NCI-H510A treated with DMSO at 0.1 percent for 48 hours (cell line): ENCODE measurements around the gene POU2F1.

Experiments used
- DNase-seq: peaks from one replicate; lab custom pipeline; 2025; lab: John Stamatoyannopoulos, UW

The POU2F1 gene

GRCh38 chr1:167367705-167368104 lies 147.0 kb downstream of the POU2F1 start:
- no peak for DNase-seq

GRCh38 chr1:167369175-167369574 lies 148.5 kb downstream of the POU2F1 start:
- no peak for DNase-seq

GRCh38 chr1:167369933-167370332 lies 149.2 kb downstream of the POU2F1 start:
- DNase-seq = no peak

GRCh38 chr1:167371030-167371429 lies 150.3 kb downstream of the POU2F1 start:
- DNase-seq = no peak

- DNase-seq = no peak
These were observed 152.7 kb downstream of the POU2F1 start for GRCh38 chr1:167373398-167373797.

- no peak for DNase-seq
These were observed 153.3 kb downstream of the POU2F1 start for GRCh38 chr1:167373986-167374385.

- no peak for DNase-seq
These were observed 155.3 kb downstream of the POU2F1 start for GRCh38 chr1:167375949-167376348.

GRCh38 chr1:167387251-167387910 lies 166.7 kb downstream of the POU2F1 start:
- DNase-seq = no peak

- DNase-seq = no peak
These were observed 168.3 kb downstream of the POU2F1 start for GRCh38 chr1:167388976-167389375.

- DNase-seq = no peak
These were observed 171.6 kb downstream of the POU2F1 start for GRCh38 chr1:167392200-167392696.

GRCh38 chr1:167400359-167400953 lies 179.8 kb downstream of the POU2F1 start:
- no peak for DNase-seq

- peak; percentile 33 for DNase-seq
These were observed 180.7 kb downstream of the POU2F1 start for GRCh38 chr1:167401260-167401873.

- DNase-seq = no peak
These were observed 183.6 kb downstream of the POU2F1 start for GRCh38 chr1:167404161-167404888.

GRCh38 chr1:167404908-167405307 lies 184.2 kb downstream of the POU2F1 start:
- no peak for DNase-seq

- DNase-seq = no peak
These were observed 187.7 kb downstream of the POU2F1 start for GRCh38 chr1:167408355-167408754.

- no peak for DNase-seq
These were observed 188.5 kb downstream of the POU2F1 start for GRCh38 chr1:167409183-167409582.

- DNase-seq = no peak
These were observed 191.4 kb downstream of the POU2F1 start for GRCh38 chr1:167412072-167412471.

GRCh38 chr1:167412920-167413319 lies 192.2 kb downstream of the POU2F1 start:
- DNase-seq = no peak

- no peak for DNase-seq
These were observed 192.6 kb downstream of the POU2F1 start for GRCh38 chr1:167413328-167413727.

- no peak for DNase-seq
These were observed 195.8 kb downstream of the POU2F1 start for GRCh38 chr1:167416506-167416905.

GRCh38 chr1:167418391-167418790 lies 197.7 kb downstream of the POU2F1 start:
- DNase-seq = no peak

GRCh38 chr1:167419245-167419644 lies 198.6 kb downstream of the POU2F1 start:
- no peak for DNase-seq

GRCh38 chr1:167420510-167420909 lies 199.8 kb downstream of the POU2F1 start:
- DNase-seq = no peak
